Measurements from ENCODE around the gene RRP36.

DNA sequence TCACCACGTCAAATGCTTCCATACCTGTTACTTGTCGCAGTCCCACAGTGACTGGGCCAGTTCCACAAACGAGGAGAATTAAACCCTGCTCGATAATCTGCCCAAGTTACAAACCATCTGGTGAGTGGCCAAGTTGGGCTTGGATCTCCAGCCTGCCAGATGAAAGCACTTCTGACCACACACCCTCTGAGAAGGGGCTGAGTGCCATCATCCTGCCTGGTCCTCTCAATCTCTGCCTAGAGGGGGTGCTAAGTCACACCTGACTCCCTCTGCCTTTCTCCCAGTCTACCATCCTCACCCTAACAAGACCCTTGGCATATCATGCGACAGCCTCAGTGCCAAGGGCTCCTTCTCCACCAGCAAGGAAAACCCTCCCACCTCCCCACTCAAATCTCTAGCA, 15.8 kb downstream of the RRP36 start:
- TF ChIP-seq, protein P1, sequence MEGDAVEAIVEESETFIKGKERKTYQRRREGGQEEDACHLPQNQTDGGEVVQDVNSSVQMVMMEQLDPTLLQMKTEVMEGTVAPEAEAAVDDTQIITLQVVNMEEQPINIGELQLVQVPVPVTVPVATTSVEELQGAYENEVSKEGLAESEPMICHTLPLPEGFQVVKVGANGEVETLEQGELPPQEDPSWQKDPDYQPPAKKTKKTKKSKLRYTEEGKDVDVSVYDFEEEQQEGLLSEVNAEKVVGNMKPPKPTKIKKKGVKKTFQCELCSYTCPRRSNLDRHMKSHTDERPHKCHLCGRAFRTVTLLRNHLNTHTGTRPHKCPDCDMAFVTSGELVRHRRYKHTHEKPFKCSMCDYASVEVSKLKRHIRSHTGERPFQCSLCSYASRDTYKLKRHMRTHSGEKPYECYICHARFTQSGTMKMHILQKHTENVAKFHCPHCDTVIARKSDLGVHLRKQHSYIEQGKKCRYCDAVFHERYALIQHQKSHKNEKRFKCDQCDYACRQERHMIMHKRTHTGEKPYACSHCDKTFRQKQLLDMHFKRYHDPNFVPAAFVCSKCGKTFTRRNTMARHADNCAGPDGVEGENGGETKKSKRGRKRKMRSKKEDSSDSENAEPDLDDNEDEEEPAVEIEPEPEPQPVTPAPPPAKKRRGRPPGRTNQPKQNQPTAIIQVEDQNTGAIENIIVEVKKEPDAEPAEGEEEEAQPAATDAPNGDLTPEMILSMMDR (IDR thresholded peaks at IDR 0.05 in 2 of 3, conservative IDR thresholded peaks at IDR 0.05 in 1 of 3; ENCODE audit: borderline replicate concordance in 1 of 3, insufficient read depth in 1 of 3, low read depth in 2 of 3, low read length in 2 of 3) = no peak
- TF ChIP-seq SP1 (IDR thresholded peaks at IDR 0.05; ENCODE audit: low read depth) = no peak
- no peak for TF ChIP-seq EGR1 (IDR thresholded peaks at IDR 0.05; ENCODE audit: low read depth)
- TF ChIP-seq CEBPB (IDR thresholded peaks at IDR 0.05; ENCODE audit: low read depth) = no peak
- TF ChIP-seq POLR2AphosphoS5 (IDR thresholded peaks at IDR 0.05; ENCODE audit: low read depth, low read length) = no peak
- TF ChIP-seq RAD21 (IDR thresholded peaks at IDR 0.05; ENCODE audit: low read depth) = no peak
- no peak for TF ChIP-seq POLR2A (IDR thresholded peaks at IDR 0.05; ENCODE audit: borderline replicate concordance, extremely low read depth, insufficient read depth, insufficient read length)
- TF ChIP-seq, protein P2, sequence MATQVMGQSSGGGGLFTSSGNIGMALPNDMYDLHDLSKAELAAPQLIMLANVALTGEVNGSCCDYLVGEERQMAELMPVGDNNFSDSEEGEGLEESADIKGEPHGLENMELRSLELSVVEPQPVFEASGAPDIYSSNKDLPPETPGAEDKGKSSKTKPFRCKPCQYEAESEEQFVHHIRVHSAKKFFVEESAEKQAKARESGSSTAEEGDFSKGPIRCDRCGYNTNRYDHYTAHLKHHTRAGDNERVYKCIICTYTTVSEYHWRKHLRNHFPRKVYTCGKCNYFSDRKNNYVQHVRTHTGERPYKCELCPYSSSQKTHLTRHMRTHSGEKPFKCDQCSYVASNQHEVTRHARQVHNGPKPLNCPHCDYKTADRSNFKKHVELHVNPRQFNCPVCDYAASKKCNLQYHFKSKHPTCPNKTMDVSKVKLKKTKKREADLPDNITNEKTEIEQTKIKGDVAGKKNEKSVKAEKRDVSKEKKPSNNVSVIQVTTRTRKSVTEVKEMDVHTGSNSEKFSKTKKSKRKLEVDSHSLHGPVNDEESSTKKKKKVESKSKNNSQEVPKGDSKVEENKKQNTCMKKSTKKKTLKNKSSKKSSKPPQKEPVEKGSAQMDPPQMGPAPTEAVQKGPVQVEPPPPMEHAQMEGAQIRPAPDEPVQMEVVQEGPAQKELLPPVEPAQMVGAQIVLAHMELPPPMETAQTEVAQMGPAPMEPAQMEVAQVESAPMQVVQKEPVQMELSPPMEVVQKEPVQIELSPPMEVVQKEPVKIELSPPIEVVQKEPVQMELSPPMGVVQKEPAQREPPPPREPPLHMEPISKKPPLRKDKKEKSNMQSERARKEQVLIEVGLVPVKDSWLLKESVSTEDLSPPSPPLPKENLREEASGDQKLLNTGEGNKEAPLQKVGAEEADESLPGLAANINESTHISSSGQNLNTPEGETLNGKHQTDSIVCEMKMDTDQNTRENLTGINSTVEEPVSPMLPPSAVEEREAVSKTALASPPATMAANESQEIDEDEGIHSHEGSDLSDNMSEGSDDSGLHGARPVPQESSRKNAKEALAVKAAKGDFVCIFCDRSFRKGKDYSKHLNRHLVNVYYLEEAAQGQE (IDR thresholded peaks at IDR 0.05; ENCODE audit: low read depth) = no peak
- no peak for TF ChIP-seq ZFX (IDR thresholded peaks at IDR 0.05)
- no peak for TF ChIP-seq ZNF274 (IDR thresholded peaks at IDR 0.05; ENCODE audit: low read depth, low read length)
- TF ChIP-seq ZBTB33 (IDR thresholded peaks at IDR 0.05; ENCODE audit: extremely low read depth, insufficient replicate concordance, low read length) = no peak
